ENCODE data around the gene AFDN. TPM values are rescaled to one million over a fixed set of nuclear protein-coding genes. Genes with fewer than 3 reads are reported as not detected.

AFDN gene
- total RNA-seq, 1 donor from 2014 or later, result 40.8 TPM

GRCh38 chr6:168015009-168015408 lies 188.3 kb downstream of the AFDN start:
- Mint-ChIP-seq H3K27ac (no peak overlapping the region), H3K36me3 (ENCODE audit: low read depth) (no peaks in the 10 kb centered on the region), H3K9me3 (peaks cover 17% of the 10 kb centered on the region), H3K4me3 (no peak overlapping the region), H3K4me1 (no peaks in the 10 kb centered on the region), H3K27me3 (no peaks in the 10 kb centered on the region)
- intact Hi-C loops (cut with micrococcal nuclease), result no loop called here
- DNase-seq, result no peak

- H3K27me3 Mint-ChIP-seq, result no peaks in the 10 kb centered on the region
- no peak for DNase-seq
- no peak overlapping the region for H3K4me3 Mint-ChIP-seq
- H3K9me3 Mint-ChIP-seq, result peaks cover 17% of the 10 kb centered on the region
- intact Hi-C loops (cut with micrococcal nuclease), result no loop called here
- H3K27ac Mint-ChIP-seq, result no peak overlapping the region
- H3K36me3 Mint-ChIP-seq (ENCODE audit: low read depth), result no peaks in the 10 kb centered on the region
- no peaks in the 10 kb centered on the region for H3K4me1 Mint-ChIP-seq
Observed at GRCh38 chr6:168015482-168016175, 188.9 kb downstream of the AFDN start.

GRCh38 chr6:168016176-168016620 lies 189.5 kb downstream of the AFDN start:
- Mint-ChIP-seq H3K36me3 (ENCODE audit: low read depth) (no peaks in the 10 kb centered on the region), H3K9me3 (peaks cover 12% of the 10 kb centered on the region)

GRCh38 chr6:168016721-168017525 lies 190.2 kb downstream of the AFDN start:
- Mint-ChIP-seq H3K4me3 (no peak overlapping the region), H3K4me1 (no peaks in the 10 kb centered on the region), H3K27me3 (no peaks in the 10 kb centered on the region), H3K9me3 (peaks cover 7% of the 10 kb centered on the region), H3K36me3 (ENCODE audit: low read depth) (no peaks in the 10 kb centered on the region), H3K27ac (no peak overlapping the region)
- DNase-seq, result no peak
- intact Hi-C loops (cut with micrococcal nuclease), result no loop called here

More at GRCh38 chr6:168016176-168016620, 189.5 kb downstream of the AFDN start:
- Mint-ChIP-seq H3K4me1 (no peaks in the 10 kb centered on the region), H3K27ac (no peak overlapping the region), H3K4me3 (no peak overlapping the region), H3K27me3 (no peaks in the 10 kb centered on the region)
- intact Hi-C loops (cut with micrococcal nuclease), result no loop called here
- no peak for DNase-seq

GRCh38 chr6:168017629-168018028 lies 190.9 kb downstream of the AFDN start:
- no peaks in the 10 kb centered on the region for H3K4me1 Mint-ChIP-seq
- intact Hi-C loops (cut with micrococcal nuclease), result no loop called here

GRCh38 chr6:168018664-168019063 lies 192.0 kb downstream of the AFDN start:
- H3K27ac Mint-ChIP-seq, result no peak overlapping the region
- H3K9me3 Mint-ChIP-seq, result peaks cover 4% of the 10 kb centered on the region
- intact Hi-C loops (cut with micrococcal nuclease), result no loop called here
- H3K4me1 Mint-ChIP-seq, result no peaks in the 10 kb centered on the region
- no peaks in the 10 kb centered on the region for H3K36me3 Mint-ChIP-seq (ENCODE audit: low read depth)
- no peak for DNase-seq
- H3K4me3 Mint-ChIP-seq, result no peak overlapping the region
- H3K27me3 Mint-ChIP-seq, result no peaks in the 10 kb centered on the region

More at GRCh38 chr6:168017629-168018028, 190.9 kb downstream of the AFDN start:
- H3K27ac Mint-ChIP-seq, result no peak overlapping the region
- H3K27me3 Mint-ChIP-seq, result no peaks in the 10 kb centered on the region
- DNase-seq, result no peak
- H3K36me3 Mint-ChIP-seq (ENCODE audit: low read depth), result no peaks in the 10 kb centered on the region
- no peak overlapping the region for H3K4me3 Mint-ChIP-seq
- H3K9me3 Mint-ChIP-seq, result peaks cover 4% of the 10 kb centered on the region

- intact Hi-C loops (cut with micrococcal nuclease), result no loop called here
- no peak for DNase-seq
- Mint-ChIP-seq H3K9me3 (peaks cover 4% of the 10 kb centered on the region), H3K4me3 (no peak overlapping the region), H3K36me3 (ENCODE audit: low read depth) (no peaks in the 10 kb centered on the region), H3K27me3 (no peaks in the 10 kb centered on the region), H3K27ac (no peak overlapping the region), H3K4me1 (no peaks in the 10 kb centered on the region)
Observed at GRCh38 chr6:168020242-168020641, 193.5 kb downstream of the AFDN start.

- Mint-ChIP-seq H3K4me1 (no peaks in the 10 kb centered on the region), H3K36me3 (ENCODE audit: low read depth) (no peaks in the 10 kb centered on the region), H3K9me3 (peaks cover 4% of the 10 kb centered on the region), H3K27ac (no peak overlapping the region), H3K27me3 (no peaks in the 10 kb centered on the region), H3K4me3 (no peak overlapping the region)
- intact Hi-C loops (cut with micrococcal nuclease), result no loop called here
- no peak for DNase-seq
Observed at GRCh38 chr6:168021581-168021980, 194.9 kb downstream of the AFDN start.

Other genes with a start within 250 kb of the AFDN start
- gene KIF25, start 170.8 kb downstream of the AFDN start, total RNA-seq, result not detected in 2 replicates